HG02678 (cell line): ENCODE data around the gene TANGO2.

Experiments
- ATAC-seq: cut with Tn5 transposase; IDR thresholded peaks from one replicate; pipeline ENCODE4 v1.9.1; 2021; ENCODE audit warnings: mild to moderate bottlenecking, moderate library complexity; ENCODE audit not compliant: unreplicated experiment

Gene TANGO2

DNA sequence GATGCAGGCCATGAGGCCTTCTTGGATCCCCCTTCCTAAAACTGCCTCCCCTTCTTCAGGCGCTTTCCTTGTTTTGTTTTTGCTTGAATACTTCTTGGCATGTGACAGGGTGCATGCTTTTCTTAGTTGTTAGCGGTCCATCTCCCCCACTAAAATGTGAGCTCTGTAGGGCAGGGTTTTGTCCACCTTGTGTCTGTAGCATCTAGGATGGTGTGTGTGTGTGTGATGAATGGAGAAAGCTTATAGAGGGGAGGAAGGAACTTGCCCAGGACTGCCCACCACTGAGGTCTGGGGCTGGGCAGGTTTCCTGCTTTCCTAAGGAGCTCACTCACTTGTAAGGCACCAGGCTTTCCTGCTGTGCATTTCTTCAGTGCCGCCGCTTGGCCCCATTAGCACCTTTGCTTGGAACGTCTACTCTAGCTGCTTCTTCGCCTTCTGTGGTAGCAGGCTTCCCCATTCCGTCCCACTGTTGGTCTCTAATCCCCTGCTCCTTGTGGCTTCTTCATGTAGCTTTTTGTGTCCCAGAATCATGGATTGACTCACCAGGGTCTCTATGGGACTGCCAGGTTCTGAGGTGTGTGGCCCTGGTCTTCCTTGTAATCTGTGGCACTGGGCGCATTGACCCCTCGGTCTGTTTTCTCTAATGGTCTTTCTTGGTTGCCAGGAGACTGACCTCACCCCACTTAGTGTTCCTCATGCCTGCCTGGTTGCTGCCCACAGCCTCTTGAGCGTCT, 62.4 kb downstream of the TANGO2 start:
- no peak for ATAC-seq

DNA sequence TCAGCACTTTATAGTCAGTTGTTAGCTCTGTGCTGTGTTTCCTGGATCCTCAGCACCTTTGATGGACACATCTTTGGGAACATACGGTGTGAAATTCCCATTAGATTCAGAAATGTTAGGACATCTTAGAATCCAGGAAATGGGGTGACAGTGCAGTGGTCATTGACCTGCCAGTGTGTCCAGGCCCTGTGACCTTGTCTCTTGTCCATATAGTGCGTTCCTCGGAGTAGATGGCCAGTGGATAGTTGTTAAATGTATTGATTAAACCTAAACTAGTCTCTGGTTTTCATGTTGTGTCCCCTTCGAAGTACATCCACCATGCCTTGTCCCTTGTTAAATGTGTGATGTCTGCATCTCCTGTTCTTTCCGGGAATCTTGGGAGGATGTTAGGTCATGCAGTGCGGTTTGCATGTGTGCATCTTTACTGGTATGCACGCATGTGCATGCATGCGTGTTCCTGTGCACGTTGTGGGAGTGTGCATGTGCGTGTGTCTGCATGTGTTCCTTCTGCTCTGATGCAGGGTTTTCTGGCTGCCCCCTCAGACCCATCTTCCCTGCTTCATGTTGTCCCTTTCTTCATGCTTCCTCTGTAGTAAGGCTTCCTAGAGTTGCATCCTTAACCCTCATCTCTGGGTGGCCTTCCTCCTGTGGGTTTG, 63.1 kb downstream of the TANGO2 start:
- no peak for ATAC-seq

DNA sequence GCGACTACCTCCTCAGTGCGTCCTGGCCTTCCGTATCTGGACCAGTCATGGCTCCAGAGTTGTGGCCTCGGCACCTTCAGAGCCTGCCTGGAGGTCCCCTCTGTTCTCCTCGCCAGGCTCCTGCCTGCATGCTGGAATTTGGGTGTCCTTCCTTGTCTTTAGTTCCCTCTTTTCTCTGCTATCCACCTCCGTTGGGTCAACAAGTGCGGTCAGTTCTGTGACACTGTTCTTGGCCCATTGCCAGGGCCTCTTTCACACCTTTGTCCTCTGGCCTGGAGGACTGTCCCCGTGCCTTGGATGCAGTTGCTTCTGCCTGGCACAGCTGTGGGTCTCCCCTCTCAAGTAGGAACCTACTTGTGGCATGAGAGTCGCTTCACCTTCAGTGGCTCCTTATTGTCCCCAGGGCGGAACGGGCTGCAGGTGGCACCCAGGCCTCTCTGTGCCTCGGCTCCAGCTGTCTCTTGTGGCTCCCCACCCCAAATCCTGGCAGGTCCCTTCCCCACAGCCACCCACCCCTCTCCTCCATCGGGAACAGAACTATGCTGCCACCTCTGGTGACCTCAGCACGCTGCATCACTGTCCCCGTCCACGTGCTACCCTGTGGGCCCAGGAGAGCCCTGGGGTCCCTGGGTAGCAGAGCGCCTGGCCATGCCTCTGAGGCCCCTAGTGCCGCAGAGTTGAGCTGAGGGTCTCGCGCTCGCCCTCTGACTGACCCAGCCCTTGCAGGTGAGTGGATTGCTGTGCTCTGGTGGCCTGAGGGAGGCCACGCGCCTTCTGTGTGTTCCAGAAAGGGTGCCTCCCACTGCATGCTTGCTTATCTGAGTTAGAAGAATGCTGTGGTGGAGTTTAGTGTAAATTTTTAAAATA, 63.9 kb downstream of the TANGO2 start:
- no peak for ATAC-seq

DNA sequence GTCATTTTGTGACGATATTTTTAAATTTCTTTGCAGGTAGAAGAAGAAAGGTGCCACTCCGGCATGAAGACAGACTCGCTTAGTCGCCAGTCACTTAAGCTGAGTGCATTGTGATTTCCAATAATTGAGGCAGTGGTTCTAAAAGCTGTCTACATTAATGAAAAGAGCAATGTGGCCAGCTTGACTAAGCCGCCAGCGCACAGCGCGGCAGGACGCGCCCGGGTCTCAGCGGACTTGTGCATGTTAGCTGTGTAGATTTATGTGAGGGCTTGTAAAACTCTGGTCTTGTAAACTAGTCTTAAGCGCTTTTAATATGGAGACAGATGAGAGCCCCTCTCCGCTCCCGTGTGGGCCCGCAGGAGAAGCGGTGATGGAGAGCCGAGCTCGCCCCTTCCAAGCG, 64.7 kb downstream of the TANGO2 start:
- ATAC-seq, result no peak

DNA sequence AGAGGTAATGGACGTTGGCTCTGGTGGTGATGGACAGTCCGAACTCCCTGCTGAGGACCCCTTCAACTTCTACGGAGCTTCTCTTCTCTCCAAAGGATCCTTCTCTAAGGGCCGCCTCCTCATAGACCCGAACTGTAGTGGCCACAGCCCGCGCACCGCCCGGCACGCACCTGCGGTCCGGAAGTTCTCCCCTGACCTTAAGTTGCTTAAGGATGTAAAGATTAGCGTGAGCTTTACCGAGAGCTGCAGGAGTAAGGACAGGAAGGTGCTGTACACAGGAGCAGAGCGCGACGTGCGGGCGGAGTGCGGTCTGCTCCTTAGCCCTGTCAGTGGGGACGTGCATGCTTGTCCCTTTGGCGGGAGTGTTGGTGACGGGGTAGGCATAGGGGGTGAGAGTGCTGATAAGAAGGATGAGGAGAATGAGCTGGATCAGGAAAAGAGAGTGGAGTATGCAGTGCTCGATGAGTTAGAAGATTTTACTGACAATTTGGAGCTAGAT, 65.2 kb downstream of the TANGO2 start:
- ATAC-seq, result no peak

DNA sequence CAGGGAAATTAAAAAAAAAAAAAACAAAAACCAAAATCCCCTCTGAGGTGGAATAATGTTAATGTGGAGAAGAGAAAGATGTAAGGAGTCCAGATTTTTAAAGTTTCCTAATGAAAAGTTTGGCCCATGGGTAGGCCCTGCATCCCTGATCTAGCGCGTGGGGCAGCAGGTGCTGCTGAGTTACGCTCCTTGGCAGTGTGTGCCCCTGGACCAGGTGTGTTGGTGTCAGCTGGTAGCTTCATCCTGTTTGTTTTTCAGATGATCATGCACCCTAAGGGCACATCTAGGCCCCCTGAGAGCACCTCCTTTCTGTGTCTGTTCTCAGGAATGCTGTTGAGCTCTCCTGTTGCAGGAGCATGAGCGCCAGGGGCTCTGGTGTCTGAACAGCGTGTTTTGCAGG, 65.9 kb downstream of the TANGO2 start:
- no peak for ATAC-seq

DNA sequence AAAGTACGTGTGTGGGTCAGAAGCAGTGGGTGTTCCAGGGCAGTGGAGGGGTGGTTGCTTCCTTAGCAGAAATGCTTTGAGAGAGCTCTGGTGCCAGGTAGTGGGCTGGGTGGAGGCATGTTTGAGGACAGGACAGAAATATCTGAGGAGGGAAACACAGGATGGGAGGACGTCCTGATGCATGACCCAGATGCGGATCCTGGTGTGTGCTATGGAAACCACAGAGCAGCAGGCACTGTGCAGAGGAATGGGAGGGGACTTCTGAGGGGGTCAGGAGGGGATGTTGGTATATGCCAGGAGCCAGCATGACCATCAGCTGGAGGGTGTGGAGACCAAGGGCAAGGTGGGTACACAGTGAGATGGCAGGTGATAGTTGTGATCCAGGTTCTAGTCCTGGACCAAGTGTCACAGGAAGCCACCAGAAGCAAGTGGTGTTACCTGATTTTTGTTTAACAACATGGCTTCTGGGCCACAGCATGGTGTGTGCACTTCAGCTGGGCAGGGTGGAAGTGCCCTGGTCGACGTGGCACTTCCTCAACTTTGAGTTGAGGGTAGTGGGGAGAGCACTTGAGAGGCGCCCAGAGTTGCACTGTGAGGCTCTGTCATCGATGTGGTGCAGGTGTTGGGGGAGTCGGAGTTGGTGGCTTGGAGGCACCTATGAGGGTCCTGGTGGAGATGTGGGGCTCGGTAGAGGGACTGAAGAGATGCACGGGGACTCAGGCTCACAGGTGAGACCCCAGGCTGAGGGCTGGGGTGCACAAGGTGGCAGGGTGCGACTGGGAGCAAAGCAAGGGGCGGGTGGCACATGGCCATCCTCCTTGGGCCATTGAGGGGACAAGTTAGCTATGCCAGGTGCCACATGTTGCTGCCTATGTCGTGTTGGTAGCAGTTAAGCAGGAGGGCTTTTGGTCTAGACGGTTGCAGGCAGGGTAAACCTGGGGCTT, 66.7 kb downstream of the TANGO2 start:
- no peak for ATAC-seq

DNA sequence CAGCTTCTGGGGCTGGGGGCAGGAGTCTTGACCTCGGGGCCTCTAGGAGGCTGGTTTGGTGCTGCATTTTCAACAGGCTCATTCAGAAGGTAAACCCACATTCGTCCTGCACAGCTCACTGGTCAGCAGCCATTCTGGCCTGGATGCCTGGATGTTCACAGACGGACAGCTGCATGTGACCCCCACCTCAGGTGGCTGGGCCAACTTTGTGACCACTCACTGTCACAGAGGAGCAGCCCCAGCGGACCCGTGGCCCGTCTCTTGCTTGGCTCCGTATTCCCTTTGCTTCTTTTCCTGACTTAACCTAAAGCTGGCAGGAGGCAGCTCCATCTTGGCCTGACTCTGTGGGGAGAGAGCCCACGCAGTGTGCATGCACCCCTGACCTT, 67.3 kb downstream of the TANGO2 start:
- ATAC-seq, result no peak

DNA sequence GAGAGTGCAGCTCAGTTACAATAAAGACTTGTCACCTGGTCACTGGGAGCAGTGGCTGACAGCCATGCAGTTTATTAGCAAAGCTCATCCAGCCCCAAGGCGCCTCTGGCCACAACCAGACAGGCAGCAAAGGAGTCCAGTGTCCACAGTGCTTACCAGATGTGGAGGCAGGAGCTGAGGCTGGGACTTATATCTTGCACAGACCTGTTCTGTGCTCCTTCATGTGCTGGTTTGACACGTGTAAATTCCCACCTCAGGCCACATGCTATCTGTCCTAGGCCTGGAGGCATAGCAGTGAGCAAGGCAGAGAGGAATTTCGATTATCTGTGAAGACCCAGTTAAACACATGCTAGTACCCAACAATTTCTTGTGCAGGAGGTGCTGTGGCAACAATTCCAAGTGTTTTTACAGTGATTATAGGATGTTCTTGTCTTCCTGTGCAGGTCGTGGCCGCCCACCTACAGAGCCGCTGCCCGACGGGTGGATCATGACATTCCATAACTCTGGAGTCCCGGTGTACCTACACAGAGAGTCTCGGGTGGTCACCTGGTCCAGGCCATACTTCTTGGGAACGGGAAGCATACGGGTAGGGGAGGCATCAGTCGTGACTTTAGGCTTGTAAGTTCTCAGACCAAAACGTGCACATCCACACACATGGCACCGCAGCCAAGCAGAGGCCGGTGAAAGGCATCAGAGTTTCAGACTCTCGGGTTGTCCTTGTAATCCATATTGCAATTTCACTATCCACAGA, 68.5 kb downstream of the TANGO2 start:
- ATAC-seq, result no peak

DNA sequence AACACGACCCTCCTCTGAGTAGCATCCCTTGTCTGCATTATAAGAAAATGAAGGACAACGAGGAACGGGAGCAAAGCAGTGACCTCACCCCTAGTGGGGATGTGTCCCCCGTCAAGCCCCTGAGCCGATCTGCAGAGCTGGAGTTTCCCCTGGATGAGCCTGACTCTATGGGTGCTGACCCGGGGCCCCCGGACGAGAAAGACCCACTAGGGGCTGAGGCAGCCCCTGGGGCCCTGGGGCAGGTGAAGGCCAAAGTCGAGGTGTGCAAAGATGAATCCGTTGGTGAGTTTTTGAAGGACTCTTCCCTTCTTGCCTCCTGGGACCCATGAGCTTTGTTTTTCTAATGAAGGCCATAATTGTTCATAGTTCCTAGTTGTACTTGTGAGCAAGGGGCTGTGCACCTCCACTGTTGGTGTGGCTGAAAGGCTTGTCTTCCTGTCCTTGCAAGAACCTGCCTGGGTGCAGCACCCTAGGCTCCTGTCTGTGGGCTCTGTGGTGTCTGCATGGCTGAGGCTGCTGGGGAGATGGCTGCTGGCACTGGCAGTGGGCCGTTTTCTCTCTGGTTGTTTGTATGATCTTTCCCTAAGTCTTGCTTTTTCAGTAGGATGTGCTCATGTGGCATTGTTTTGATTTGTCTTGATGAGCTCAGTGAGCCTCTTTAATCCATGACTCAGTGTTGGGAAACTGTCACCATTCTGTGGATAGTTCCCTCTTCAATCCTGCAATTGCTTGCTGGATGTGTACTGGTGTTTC, 69.2 kb downstream of the TANGO2 start:
- no peak for ATAC-seq

DNA sequence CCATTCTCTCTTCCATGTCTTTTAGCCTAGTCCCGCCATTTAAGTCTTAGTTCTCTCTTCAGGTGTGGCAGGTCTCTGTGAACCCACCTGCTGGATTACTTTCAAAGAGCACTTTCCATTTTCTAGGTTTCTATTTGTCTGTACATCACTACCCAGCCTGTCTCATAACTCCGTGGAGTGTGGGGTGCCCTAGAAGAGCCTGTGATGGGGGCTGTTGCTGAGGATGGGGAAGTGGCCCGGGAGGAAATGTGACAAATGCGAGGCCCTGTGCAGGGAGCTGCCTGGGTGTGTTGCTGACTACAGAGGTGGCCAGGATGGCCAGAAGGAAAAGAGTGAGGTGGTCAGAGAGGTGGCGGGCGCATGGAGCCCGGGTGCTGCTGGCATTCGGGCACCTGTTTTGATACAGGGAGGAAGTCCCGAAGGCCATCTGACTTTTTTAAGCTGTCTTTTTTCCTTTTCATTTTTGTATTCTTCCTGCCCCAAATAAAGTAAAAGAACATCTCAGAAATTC, 69.9 kb downstream of the TANGO2 start:
- no peak for ATAC-seq

DNA sequence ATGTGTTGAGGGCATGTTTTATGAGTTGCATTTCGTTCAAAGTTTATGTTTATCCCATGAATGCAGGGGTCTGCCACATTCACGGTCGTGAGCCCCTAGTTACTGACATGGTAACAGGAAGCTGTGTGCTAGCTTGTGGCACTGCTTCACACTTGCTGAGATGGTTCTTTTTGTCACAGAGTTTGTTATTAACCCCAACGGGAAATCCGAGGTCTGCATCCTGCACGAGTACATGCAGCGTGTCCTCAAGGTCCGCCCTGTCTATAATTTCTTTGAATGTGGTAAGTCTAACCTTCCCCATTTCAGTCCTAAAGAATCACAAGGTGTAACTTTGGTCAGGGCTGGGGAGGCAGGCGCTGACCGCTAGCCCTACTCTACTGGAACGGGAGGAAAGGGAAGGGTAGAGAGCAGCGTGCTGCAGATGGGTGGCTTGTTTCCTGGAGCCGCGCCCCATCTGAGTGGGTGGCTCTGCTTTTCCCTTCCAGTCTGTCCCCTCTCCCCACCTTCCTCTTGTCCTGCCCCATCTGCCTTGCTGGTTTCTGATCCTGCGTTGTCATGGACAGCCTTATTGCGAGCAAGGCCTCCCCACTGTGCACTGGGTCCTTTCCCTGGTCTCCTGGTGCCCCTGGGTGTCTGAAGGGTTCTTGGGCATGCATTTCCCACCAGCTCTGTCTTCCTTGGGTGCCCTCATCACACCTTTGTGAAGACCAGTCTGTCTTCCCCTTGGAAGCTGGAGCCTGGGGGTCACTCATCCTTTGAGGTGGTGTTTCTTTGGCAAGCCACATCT, 71.0 kb downstream of the TANGO2 start:
- no peak for ATAC-seq

DNA sequence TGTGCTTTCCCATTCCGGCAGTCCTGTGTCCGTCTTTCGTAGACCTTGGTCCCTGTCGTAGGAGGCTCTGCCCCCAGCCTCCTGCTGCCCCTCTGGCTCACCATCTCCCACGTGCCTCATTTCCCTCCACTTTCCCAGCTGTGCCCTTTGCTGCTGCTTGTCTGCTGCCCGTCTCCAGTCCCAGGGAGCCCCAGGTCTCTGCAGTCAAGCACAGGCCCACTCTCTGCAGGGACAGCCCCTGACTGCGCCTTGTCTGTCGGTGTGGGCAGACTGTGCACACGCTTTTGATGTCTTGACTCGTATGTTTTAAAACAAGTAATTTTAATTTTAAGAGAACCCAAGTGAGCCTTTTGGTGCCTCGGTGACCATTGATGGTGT, 71.6 kb downstream of the TANGO2 start:
- ATAC-seq, result no peak

DNA sequence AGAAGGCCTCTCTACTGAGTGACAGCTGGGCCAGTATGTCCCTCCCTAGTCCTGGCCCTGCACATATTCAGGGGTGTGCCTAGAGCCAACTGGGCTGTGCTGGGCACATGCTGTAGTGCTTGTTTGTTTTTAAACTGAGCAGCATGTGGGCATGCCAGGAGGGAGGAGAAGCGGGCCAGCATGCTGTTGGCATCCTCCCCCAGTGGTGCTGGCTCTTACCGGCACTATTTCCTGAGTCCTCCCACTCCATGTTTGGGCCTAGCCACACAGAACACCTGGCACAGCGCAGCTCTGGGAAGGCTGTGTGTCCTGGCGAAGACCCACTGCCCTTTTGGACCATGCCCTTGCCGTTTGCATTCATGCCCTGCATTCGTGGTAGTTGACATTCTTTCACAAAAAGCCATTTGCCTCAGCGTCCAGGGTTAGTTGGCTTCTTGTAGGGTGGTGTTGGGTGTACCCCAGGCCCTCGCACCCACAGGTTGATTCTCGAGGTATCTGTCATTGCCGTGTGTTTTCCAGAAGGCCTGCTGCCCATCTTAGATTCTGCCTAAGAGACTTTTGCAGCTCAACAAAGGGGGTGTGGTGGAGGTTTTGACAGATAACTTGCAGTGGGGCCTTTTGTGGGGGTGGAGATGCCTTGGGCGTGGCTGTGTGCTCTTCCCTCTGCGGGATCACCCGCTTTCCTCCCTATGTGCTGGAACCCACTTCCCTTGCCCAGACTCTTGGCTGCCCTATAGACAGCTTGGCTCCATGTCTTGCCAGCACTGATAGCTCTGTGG, 72.7 kb downstream of the TANGO2 start:
- ATAC-seq, result no peak

DNA sequence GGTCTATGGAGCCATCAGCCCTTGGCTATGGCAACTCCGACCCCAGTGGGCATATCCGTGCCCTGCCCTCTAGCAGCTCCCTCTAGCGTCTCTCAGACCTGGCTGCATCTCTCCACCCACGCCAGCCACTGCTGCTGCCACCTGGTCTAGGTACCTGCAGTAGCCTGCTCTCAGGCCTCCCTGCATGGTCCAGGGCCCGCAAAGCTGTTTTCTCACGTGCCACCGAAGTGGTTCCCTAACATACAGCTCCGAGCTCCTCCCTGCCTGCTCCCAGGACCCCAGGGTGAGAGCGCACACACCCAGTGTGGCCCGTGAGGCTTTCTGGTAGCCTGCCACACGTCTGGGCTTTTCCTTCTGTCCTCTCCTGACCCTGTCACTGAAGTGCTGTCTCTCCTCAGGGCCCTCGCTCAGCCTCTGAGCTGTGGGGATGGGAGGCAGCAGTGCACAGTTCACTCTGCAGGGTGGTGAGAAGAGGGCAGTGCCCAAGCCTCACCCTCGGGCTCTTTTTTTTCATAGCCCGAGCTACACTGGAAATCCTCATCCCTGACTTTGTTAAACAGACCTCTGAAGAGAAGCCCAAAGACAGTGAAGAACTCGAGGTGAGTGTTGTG, 73.4 kb downstream of the TANGO2 start:
- ATAC-seq, result no peak

DNA sequence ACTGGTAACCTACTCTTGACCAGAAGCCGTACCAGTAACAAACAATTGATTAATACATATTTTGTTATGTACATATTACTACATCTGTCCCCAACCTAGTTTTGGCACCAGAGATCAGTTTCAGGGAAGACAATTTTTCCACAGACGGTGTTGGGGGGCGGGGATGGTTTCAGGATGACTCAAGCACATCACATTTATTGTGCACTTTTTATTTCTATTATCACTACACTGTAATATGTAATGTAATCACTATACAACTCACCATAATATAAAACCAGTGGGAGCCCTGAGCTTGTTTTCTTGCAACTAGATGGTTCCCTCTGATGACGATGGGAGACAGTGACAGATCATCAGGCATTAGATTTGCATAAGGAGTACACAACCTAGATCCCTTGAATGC, 74.6 kb downstream of the TANGO2 start:
- no peak for ATAC-seq
